GM21723 (cell line): ENCODE measurements around the gene ATF7.

Experiments used
- ATAC-seq: cut with Tn5 transposase; IDR thresholded peaks from one replicate; pipeline ENCODE4 v1.9.1; 2021; ENCODE audit warnings: mild to moderate bottlenecking, moderate library complexity; ENCODE audit not compliant: unreplicated experiment

The ATF7 gene

GRCh38 chr12:53504004-53504920 is 121.9 kb downstream of the ATF7 start:
- no peak for ATAC-seq

DNA sequence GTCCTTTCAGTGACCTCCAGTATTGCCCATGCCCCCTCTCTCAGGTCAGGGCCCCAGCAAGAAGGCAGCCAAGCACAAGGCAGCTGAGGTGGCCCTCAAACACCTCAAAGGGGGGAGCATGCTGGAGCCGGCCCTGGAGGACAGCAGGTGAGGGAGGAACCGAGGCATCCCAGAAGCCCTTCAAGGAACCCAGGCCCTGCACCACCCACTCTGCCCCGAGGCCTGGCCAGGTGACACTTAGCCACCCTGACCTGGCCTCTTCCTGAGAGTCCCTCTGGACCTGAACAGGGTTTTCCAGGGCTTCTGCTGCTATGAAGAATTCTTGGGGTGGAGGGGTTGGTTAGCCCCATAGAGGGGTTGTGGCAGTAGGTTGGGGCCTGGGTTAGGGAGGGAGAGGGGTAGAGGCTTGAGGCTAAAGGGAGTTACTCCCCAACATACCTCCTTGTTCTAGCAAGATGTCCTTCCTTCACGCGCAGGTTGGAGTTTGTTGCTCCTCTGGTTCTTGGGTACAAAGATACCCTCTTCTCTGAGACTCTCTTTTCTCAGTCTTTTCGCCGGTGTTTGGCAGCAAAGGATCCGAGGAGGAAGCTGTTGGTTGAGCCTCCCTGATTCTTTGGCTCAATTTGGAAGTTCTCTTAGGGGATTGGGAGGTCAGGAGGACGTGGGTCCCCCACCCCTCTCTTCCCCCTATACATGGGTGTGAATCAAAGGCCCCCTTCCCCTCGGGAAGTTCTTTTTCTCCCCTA is 123.0 kb downstream of the ATF7 start:
- no peak for ATAC-seq

GRCh38 chr12:53502331-53502730 is 123.9 kb downstream of the ATF7 start:
- ATAC-seq: no peak

GRCh38 chr12:53501615-53502181 is 124.5 kb downstream of the ATF7 start:
- no peak for ATAC-seq

DNA sequence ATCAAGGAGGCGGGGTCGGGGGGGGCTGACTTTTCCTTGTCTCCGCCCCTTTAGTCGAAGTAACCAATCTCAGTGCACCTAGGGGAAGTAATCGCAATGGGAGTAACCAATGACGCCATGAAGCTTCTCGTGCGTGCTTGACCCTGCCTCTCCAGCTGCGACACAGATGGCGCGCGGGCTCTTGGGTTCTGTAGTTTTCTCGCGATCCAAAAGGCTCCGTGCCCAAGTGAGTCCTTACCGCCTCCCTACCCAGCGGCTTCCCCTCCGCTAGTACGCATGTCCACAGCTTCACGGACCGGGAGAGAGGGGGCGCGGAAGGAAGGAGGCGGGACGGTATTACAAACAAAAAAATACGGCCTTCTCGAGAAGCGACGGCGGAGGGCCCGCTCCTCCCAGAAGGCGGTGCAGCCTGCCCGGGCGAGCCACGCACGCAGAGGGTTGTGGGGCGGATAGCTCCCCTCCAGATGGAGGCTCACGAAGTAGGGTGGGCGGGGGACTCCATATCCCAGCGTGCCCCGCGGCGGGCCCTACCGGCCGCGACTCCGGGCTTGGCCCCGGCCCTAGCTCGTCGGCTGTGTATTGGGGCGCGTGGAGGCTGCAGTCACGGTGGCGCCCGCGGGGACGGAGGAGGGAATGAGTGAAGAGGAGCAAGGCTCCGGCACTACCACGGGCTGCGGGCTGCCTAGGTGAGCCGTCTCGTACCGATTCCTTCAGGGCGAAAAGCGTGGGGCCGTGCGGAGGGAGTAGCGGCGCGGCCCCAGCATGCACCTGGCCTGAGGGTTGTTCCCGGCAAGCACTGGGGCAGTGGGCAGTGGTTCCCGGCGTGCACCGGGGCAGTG is 125.2 kb downstream of the ATF7 start, which contains the start of gene TARBP2:
TSS of gene TARBP2 (plus strand) at position 508 of the 839 bp plus-strand sequence. CDS start at position 634, 126 bp downstream.
- ATAC-seq: peak; percentile 83

DNA sequence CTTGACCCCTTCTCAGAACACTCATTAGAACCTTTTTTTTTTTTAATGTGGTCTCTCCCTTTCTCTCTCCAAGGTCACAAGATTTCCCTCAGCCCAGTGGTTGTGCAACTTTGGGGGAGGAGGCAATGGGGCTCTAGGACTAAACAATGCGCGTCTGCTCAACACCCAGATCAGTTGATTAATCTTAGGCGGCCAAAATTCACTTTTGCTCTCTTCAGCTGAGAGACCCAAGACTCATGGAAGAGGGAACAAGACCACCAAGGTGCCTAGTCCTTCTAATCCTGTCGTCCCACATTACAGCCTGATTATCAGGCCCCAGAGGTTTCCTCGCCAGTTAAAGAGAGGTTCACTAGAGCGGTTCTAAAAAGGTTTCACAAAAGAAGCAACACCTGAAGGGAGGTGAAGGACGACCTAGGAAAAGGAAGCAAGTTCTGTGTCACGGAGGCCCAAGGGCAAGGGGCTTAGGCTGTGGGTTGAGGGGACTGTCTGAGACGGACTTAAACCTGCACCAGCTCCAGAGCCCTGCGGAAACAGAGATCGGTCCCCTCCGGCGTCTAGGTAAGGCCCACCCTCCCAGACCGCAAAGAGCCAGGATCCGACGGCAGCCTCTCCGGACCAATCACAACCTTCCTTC is 125.9 kb downstream of the ATF7 start:
- ATAC-seq: no peak

DNA sequence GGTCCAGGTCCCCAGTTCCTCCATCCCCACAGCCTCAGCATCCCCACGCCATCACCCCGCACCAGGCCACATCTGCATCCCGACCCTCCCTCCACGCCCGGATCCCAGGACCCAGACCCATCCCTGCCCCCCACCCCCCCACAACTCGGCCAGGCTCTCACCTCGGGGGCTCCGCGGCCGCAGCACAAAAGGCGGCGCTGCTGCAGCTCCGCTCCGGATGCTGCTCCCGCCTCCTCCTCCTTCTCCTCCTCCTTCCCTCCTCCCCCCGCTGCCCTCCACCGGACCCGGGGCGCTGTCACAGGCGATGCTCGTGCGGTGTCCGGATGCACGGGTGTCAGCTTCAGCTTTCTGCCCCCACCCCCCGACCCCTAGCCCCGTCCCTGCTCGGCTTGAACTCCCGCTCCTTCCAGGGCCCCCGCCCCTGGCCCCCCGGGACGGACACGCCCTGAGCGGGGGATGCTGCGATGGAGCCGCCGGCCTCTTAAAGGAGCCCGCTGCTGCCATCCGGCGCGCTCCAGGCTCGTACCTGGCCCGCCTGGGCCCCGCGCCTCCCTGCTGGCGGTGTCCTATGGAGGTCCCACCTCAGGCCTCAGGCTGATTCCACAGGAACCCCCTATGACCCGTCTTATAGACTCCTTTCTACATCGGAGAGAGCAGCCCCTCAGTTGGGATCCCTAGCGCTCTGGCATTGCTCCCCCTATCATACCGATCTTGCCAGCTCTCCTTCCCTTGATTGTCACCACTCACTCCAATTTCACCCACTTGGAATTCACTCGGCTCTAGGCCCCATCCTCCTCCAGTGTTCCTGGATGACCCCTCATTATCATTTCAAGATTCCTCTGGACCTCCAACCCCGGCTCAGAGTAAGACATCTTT is 126.7 kb downstream of the ATF7 start, which contains the start of gene MAP3K12:
TSS of gene MAP3K12 (minus strand) at position 193 of the 876 bp plus-strand sequence. CDS start 12,067 bp downstream, outside the sequence.
- ATAC-seq: no peak

GRCh38 chr12:53498235-53498630 is 127.9 kb downstream of the ATF7 start:
- ATAC-seq: no peak

- no peak for ATAC-seq
Observed at GRCh38 chr12:53497461-53497860, 128.7 kb downstream of the ATF7 start.

DNA sequence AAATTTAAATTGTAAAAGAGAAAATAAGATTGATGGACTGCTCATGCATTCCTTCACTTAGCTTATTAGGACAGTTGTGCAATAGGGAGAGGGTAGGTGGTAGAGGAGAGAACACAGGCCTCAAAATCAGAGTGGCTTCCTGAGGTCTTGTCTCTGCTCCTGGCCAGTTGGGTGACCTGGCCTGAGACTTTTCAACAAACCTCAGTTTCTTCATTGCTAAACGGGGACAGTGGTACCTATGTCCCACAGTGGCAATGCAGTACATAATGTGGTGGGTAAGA is 129.5 kb downstream of the ATF7 start:
- ATAC-seq: no peak

GRCh38 chr12:53495903-53496751 is 130.1 kb downstream of the ATF7 start:
- ATAC-seq: no peak

DNA sequence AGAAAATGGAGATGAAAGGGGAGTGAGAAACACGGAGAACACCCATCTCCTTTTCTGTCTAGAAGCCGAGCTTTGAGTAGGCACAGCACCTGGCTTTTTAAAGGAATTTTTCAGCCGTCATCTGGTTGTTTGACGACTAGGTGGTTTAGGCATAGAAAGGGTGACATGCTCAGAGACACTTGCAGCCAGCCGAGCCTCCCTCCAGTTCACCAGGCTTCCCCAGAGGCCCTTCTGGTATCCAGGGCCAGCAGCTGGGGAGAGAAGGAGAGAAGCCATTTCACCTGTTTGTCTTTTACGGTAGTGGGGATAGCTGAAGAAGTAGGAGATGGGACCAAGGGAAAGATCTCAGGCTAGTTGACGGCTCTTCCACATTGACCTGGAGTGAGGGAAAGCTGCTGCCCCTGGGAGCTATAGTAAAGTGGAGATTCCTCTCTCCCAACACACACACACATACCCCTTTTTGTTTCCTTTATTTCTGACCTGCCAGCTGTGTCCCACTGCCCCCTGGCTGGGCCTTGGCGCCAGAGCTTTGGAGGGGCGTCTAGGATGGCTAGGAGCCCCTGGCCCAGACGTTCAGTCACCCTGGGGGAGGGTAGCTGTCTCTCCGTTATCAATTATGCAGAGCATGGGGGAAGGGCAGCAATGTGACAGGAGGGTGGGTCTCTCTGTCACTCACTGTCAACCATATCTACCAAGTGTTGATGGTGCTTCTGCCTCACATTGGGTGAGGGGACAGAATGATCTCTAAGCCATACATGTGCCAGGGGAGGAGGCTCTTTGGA is 132.4 kb downstream of the ATF7 start:
- ATAC-seq: no peak

DNA sequence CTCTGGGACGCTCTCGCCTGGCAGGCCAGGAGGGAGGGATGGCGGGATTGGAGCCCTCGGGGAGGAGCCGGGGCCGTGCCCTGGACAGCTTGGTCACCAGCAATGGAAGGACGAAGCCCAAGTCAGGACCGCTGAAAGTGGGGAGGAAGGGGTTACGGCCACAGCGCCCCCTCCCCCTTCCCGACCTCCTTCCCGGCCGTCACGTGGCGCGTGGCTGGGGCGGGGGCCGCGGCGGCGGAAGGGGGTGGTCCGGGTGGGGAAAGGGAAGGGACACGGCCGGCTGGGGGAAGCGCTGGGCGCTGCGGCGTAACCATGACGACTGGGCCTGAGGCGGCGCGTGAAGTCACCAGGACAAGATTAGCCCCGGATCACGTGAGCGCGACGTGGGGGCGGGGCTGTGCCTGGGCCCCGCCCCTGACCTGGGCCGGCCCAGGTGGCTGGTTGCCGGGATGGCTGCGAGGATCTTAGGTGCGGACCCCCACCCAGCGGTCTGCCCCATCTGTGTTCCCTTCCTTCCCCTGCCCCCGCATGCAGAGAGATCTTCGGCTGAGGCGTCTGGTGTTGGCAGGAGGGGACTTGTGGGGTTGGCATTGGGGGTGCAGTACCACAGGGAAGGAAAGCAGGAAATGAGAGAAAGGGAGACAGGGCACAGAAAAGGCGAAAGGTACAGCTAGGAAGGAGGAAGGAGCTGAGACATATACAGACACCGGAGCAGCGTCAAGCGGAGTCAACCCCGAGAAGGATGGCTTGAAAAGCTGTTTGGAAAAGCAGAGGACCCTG is 133.2 kb downstream of the ATF7 start:
- peak; percentile 91 for ATAC-seq

- ATAC-seq: no peak
Observed at GRCh38 chr12:53492188-53492587, 134.0 kb downstream of the ATF7 start.

DNA sequence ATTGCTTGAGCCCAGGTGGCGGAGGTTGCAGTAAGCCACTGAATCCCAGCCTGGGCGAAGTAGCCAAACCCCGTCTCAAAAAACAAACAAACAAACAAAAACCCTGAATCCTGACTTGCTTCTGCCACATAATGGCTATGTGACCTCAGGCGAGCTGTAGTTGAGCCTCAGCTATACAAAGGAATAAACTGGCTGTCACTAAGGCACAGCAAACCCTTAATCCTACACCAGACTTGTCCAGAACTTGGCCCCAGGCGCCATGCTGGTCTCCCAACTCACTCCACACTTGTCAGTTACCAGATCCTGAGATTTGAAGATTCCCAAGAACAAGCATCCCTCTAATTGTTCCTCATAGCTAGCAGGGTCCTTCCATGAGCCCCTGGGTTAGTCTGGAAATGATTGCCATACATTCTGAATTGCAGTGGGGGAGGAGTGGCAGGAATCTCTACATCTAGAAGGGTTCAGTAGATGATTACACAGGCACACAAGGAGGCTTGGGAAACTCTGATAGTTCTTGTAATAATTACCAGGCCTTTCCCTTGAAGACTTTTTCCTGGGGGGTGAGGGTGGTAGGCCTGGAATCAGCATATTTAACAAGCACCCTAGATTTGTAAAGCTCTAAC is 136.8 kb downstream of the ATF7 start:
- ATAC-seq: no peak

DNA sequence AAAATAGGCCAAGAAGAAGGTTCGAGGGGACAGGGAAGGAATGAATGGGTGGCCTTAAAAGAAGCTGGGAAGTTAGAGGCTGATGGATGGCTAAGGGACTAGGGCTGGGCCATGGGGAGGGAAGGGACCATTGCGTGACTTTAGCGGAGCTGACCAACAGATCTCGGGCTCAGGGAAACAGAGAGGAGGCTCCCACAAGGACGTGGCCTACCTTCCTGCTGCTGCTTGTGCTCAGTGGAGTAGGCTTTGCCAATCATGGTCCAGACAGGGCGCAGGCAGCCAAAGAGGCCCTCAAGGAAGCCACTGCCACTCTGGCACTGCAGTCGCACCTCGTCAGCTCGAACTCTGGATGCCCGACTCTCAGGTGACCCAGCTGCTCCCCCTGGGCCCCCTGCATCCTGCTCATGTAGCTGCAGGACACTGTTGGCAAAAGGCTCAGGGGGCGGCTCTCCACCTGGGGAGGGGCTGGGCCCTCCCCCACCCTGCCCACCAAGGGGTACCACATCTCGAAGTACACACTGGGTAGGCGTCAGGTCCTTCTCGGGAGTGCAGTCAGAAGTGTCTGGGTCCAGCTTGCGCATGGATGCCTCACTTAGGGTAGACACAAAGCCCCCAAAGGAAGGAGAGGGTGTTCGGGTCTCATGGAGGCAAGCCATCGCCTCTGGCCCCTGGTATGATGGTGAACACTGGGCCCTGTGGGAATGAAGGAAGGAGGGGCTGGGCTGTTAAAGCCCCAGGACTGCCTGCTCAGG is 139.3 kb downstream of the ATF7 start:
- ATAC-seq: no peak
